Neural crest cell (in vitro differentiated cells): Measurements from ENCODE around the gene ZSCAN20. TPM values are rescaled to one million over a fixed set of nuclear protein-coding genes. Genes with fewer than 3 reads are reported as not detected.
A peak's percentile ranks its signal among the peaks of the same experiment; 100 is the strongest.

Experiments used
- DNase-seq: peaks from one replicate; pipeline ENCODE4 v3.0.0; 2021; ENCODE audit warnings: low read depth, mixed read lengths, low spot score
- H3K27ac Mint-ChIP-seq: one replicate; pipeline ENCODE4 v1.8.0; 2021; ENCODE audit warnings: mild to moderate bottlenecking, mixed read lengths; ENCODE audit not compliant: unreplicated experiment
- H3K27me3 Mint-ChIP-seq: 2 replicates; pipeline ENCODE4 v1.8.0; 2021; ENCODE audit warnings: low read depth, mild to moderate bottlenecking, mixed read lengths
- H3K36me3 Mint-ChIP-seq: 2 replicates; pipeline ENCODE4 v1.8.0; 2021; ENCODE audit warnings: low read depth, mild to moderate bottlenecking, mixed read lengths
- H3K4me1 Mint-ChIP-seq: 2 replicates; pipeline ENCODE4 v1.8.0; 2021; ENCODE audit warnings: mixed read lengths
- H3K4me3 Mint-ChIP-seq: one replicate; pipeline ENCODE4 v1.8.0; 2021; ENCODE audit warnings: mild to moderate bottlenecking, mixed read lengths
- H3K9me3 Mint-ChIP-seq: 2 replicates; pipeline ENCODE4 v1.8.0; 2021; ENCODE audit warnings: mixed read lengths
- total RNA-seq: library from RNA; stranded (reverse); gene quantifications from 2 replicates; pipeline ENCODE4 v1.2.1, GENCODE V29; 2021
- TF ChIP-seq, protein P1 (sequence below): fragments of 200-600 bp; sonication (generic); conservative IDR thresholded peaks from 2 replicates; pipeline ENCODE4 v1.5.0; 2021; ENCODE audit warnings: antibody characterized with exemption, mild to moderate bottlenecking

Gene ZSCAN20
- total RNA-seq, 1 donor from 2014 or later: 7.0 TPM

- Mint-ChIP-seq H3K4me3 (peak overlapping the region; percentile 68), H3K9me3 (no peaks in the 10 kb centered on the region), H3K36me3 (no peaks in the 10 kb centered on the region), H3K27ac (no peak overlapping the region), H3K4me1 (peaks cover 24% of the 10 kb centered on the region), H3K27me3 (no peaks in the 10 kb centered on the region)
- peak; percentile 66 for DNase-seq
- TF ChIP-seq, protein P1, sequence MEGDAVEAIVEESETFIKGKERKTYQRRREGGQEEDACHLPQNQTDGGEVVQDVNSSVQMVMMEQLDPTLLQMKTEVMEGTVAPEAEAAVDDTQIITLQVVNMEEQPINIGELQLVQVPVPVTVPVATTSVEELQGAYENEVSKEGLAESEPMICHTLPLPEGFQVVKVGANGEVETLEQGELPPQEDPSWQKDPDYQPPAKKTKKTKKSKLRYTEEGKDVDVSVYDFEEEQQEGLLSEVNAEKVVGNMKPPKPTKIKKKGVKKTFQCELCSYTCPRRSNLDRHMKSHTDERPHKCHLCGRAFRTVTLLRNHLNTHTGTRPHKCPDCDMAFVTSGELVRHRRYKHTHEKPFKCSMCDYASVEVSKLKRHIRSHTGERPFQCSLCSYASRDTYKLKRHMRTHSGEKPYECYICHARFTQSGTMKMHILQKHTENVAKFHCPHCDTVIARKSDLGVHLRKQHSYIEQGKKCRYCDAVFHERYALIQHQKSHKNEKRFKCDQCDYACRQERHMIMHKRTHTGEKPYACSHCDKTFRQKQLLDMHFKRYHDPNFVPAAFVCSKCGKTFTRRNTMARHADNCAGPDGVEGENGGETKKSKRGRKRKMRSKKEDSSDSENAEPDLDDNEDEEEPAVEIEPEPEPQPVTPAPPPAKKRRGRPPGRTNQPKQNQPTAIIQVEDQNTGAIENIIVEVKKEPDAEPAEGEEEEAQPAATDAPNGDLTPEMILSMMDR: peak; percentile 89
Measured at GRCh38 chr1:33470495-33471012, 1.9 kb upstream of the ZSCAN20 start.

DNA sequence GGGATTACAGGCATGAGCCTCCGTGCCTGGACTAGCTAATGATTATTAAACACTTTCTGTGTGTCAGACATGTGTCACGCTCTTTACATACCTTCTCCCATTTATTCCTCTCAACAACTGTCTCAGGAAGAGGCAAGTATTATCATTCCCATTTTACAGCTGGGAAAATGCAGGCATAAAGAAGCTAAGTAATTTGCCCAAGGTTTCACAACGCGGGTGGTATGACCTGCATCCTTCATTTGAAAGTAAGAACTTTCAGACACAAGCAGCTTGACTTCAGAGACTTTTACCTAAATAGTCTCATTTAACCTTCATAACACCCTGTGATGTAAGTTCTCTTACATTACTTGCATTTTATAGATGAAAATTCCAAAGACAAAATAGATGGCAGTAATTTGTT, 1.0 kb upstream of the ZSCAN20 start:
- Mint-ChIP-seq H3K4me1 (peaks cover 24% of the 10 kb centered on the region), H3K9me3 (no peaks in the 10 kb centered on the region), H3K4me3 (no peak overlapping the region), H3K27me3 (no peaks in the 10 kb centered on the region), H3K27ac (no peak overlapping the region), H3K36me3 (no peaks in the 10 kb centered on the region)
- TF ChIP-seq, protein P1: no peak
- DNase-seq: no peak

DNA sequence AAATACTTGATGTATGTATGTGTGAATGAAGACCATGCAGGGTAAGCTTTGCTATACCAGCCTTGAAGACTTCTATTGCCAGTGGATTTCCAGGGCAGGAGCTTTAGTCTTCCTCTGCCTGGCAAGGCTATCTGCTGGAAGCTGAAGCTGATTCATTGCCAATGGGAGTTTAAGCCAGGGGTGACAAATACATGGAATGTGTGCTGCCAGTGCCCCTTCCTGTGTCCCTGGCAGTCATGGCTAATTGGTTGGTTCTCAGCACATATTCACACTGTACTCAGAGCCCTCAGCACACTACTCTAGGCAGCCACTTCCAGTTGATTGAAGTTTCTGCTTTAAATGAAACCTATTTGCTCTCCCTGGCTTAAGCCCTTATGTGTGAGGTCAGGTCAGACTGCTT, 1.5 kb downstream of the ZSCAN20 start:
- TF ChIP-seq, protein P1: no peak
- DNase-seq: no peak
- no peak overlapping the region for H3K27ac Mint-ChIP-seq
- no peaks in the 10 kb centered on the region for H3K27me3 Mint-ChIP-seq
- peaks cover 22% of the 10 kb centered on the region for H3K4me1 Mint-ChIP-seq
- peaks cover 9% of the 10 kb centered on the region for H3K36me3 Mint-ChIP-seq
- peak overlapping the region; percentile 79 for H3K4me3 Mint-ChIP-seq
- H3K9me3 Mint-ChIP-seq: peaks cover 4% of the 10 kb centered on the region

DNA sequence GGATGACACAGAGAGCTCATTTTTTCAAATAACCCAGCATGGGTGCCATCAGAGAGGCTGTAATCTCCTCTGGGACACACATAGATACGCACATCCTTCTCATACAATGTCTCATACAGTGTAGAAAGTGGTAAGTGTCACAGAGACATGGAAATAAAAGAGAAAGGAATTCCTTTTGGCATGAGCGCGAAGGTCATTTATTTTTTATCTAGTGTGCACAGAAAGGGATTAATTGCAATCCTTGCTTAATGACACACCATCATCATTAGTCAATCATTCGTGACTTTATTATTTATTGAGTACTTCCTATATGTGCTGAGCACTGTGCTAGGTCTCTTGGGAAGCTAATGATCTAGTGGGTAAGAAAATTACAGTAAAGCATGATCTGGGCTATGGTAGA, 5.0 kb downstream of the ZSCAN20 start:
- no peaks in the 10 kb centered on the region for H3K27me3 Mint-ChIP-seq
- no peak overlapping the region for H3K4me3 Mint-ChIP-seq
- TF ChIP-seq, protein P1: no peak
- peaks cover 9% of the 10 kb centered on the region for H3K4me1 Mint-ChIP-seq
- no peak for DNase-seq
- H3K27ac Mint-ChIP-seq: no peak overlapping the region
- H3K9me3 Mint-ChIP-seq: peaks cover 4% of the 10 kb centered on the region
- H3K36me3 Mint-ChIP-seq: peaks cover 9% of the 10 kb centered on the region

- peaks cover 45% of the 10 kb centered on the region for H3K36me3 Mint-ChIP-seq
- no peak for DNase-seq
- no peaks in the 10 kb centered on the region for H3K4me1 Mint-ChIP-seq
- no peak overlapping the region for H3K27ac Mint-ChIP-seq
- TF ChIP-seq, protein P1: no peak
- H3K4me3 Mint-ChIP-seq: no peak overlapping the region
- peaks cover 12% of the 10 kb centered on the region for H3K9me3 Mint-ChIP-seq
- no peaks in the 10 kb centered on the region for H3K27me3 Mint-ChIP-seq
Measured at GRCh38 chr1:33482412-33482811, 10.0 kb downstream of the ZSCAN20 start.
